Stimulated activated CD4-positive, alpha-beta T cell treated with anti-CD3 and anti-CD28 coated beads, Interleukin-15, amount 100 ng/mL, for 48 hours (primary cell): Measurements from ENCODE around the gene KIF12.

Experiments used
- DNase-seq, 2 donors: peaks; one replicate each; pipeline ENCODE4 v3.0.0-alpha.2; 2020; ENCODE audit warnings: low read depth in 2 of 2

The KIF12 gene

GRCh38 chr9:114065304-114065703 is 33.8 kb downstream of the KIF12 start:
- no peak for DNase-seq

DNA sequence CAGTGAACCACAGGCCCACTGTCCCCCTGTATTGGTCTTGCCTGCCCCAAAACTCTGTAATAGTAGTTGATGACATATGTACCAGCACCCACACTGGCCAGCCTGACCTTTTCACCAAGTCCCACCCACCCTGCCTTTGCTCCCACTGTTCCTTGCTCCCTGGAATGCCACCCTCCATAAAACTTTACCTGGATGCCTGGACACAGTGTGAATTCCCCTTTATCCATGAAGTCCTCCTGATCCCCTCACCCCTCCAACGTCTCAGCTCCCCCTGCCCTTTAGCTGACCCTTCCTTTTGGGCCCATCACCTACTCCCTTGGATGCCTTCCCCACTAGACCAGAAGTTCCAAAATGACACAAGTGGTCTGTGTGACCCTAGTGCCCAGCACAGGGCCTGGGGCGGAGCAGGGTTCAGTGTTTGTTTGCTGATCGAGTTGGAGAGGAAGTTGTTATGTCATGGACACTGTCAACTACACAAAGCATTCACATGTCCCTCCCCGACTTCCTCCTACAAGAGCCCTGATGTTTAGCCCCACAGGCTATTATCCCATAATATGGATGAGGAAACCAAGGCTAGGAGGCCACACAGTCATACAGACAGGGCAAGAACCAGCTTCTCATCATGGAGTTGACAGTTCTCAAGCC is 37.1 kb downstream of the KIF12 start:
- DNase-seq: no peak

DNA sequence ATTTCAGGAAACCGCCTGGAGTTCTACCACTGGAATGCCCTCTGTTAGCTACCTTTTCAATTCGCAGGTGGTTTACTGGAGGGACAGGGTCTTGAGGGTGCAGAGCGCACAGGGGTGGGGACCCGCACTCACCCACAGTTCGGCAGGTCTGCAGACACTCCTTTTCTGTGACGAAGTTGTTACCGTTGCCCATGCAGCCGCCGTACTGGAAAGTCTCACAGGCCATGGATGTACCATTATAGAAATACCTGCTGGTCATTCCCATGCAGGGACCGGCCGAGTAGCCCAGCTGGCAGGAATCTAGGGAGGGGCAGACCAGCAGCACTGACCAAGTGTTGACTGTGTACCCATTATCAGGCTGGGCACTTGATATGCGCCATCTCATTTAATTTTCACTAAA is 37.8 kb downstream of the KIF12 start:
- no peak for DNase-seq

- DNase-seq: no peak
Measured at GRCh38 chr9:114060711-114061110, 38.4 kb downstream of the KIF12 start.

DNA sequence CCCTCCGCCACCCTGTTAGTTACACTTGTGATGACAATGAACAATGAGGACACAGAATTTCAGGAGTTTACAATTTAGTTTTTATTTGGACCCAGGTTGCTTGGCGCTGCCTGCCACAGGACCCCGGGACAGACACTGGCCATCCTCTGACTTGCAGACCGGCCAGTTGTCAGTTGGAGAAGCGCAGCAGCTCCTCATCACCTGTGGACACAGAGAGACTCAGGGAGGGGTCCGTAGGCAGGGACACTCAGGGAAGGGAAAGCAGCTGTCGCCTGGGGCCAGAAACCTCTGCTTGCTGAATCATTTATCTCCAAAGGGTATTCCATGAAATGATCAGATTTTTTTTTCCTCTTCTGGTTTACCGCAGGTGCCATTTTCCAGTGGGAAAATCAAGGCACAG is 39.0 kb downstream of the KIF12 start:
- no peak for DNase-seq

GRCh38 chr9:114059047-114059803 is 39.9 kb downstream of the KIF12 start:
- DNase-seq: no peak

- no peak for DNase-seq
Measured at GRCh38 chr9:114058688-114059046, 40.4 kb downstream of the KIF12 start.

GRCh38 chr9:114057161-114057885 is 41.8 kb downstream of the KIF12 start:
- DNase-seq: no peak

GRCh38 chr9:114056527-114056926 is 42.6 kb downstream of the KIF12 start:
- DNase-seq: no peak

GRCh38 chr9:114055894-114056293 is 43.2 kb downstream of the KIF12 start:
- no peak for DNase-seq

DNA sequence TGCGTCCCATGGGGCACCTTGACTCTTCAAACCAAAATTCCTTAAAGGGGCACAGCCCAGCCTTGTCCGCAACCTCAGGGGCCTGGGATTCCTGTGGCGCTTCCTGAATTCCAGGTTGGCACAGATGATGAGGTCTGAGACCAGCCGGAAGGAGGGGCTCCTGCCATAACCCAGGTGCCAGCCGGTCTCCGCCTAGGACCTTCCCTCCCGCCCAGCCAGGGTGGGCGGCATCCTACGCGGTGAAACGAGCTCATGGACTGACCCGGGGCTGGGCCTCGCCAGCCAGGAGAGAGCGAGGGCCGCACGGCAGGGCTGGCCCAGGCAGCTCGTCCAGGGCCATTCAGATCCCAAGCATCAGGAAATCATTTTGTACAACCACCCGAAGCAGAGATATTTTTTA is 44.0 kb downstream of the KIF12 start:
- DNase-seq: no peak

DNA sequence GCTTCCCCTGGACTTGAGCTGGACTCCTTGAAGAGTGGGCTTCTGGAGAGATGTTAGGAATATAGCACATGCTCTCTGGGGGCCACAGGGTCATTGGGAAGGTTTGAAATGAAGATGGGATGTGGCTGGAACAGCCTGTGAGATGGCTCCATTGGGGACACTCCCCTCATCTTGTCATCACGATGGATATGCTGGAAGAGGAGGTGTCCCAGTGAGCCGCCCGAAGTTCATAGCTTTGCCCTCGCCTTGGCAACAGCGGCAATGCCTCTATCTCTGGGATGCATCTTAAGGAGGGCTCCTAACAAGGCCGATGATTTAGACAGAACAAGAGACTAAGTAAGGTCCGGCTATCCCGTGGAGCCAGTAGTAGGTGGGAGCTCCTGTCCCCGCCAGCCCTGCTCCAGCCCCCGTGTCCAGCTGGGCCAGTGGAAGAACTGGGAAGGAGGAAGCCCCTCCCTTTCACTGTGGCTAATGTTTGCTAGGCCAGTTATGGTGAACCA is 44.9 kb downstream of the KIF12 start:
- no peak for DNase-seq

DNA sequence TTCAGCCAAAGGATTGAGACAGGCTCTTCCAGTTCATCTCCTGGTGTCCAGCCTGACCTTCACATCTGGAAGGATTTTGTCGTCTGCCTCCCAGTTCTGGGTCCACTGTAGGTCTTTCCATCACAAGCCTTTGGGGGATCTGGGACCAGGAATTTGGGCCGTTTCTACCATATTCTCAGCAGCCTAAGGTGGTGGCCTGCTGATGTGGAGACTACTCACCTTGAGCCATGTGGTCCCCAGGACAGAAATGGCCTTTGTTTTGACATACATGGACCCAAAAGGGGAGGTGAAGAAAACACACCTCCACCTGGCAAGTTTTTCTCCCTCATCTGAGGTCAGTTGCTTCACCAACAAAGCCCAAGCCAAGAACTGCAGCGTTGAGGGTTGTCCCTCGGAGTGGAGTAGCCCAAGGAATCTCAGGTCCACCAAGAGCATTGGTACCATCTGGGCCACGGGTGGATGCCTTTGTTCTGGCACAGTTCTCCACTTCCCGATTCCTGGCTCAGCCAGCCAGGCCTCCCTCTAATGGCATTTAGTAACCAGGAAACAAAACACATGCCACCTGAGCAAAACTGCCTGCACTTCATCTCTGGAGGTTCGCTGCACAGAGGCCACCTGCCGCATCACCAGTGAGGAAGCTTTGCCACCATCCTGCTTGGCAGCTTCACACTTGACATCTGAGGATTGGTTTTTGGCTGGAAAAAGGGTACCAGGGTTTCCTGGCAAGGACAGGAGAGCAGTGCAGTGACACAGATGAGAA is 45.7 kb downstream of the KIF12 start:
- no peak for DNase-seq

DNA sequence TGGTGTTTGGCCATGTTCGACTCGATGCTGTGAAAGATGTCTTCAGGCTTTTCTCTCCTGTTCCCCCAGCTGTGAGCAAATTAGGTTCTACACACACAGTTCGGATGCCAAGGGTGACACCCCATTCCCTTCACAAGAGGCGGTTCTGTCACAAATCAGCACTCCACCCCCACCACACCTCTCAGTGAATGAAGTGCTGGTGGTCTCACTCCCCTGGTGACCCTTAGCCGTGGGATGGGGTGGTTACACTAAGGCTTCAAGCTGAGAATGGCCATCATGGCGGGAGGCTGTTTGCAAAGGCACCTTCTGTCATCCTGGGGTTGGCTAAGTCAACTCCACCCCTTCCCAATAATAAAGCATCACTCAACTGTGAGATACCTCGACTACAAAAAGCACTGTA is 47.4 kb downstream of the KIF12 start:
- DNase-seq: no peak

DNA sequence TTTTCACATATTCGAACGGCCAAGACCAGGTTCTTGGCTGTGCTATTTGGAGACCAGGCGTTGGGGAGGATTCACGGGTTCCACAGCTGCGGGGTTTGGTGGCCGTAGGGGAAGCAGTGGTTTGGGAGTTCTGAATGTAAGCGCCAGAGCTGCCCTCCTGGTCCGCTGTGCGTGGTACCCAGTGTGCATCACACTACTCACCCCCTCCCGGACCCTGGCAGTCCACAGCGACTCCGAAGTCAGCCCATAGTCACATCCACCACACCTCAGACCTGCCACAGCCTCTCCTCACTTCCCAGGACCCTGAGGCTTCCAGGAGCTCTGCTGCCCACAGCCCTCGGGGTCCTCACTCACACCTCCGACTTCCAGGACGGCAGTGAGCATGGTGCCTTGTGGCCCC is 47.8 kb downstream of the KIF12 start:
- no peak for DNase-seq

- no peak for DNase-seq
Measured at GRCh38 chr9:114050646-114051045, 48.4 kb downstream of the KIF12 start.

- no peak for DNase-seq
Measured at GRCh38 chr9:114050226-114050568, 48.9 kb downstream of the KIF12 start.

DNA sequence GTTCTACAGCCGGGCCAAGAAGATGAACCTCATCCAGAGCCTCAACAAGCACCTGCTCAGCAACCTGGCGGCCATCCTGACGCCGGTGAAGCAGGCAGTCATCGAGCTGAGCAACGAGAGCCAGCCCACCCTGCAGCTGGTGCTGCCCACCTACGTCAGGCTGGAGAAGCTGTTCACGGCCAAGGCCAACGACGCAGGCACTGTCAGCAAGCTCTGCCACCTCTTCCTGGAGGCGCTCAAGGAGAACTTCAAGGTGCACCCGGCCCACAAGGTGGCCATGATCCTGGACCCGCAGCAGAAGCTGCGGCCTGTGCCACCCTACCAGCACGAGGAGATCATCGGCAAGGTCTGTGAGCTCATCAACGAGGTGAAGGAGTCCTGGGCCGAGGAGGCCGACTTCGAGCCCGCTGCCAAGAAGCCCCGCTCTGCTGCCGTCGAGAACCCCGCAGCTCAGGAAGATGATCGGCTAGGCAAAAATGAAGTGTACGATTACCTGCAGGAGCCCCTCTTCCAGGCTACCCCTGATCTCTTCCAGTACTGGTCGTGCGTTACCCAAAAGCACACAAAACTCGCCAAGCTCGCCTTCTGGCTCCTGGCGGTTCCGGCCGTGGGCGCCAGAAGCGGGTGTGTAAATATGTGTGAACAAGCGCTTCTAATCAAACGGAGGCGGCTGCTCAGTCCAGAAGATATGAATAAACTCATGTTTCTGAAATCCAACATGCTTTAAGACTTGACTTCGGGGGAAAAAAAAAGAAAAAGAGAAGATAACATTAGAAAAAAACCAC is 49.5 kb downstream of the KIF12 start:
- no peak for DNase-seq

DNA sequence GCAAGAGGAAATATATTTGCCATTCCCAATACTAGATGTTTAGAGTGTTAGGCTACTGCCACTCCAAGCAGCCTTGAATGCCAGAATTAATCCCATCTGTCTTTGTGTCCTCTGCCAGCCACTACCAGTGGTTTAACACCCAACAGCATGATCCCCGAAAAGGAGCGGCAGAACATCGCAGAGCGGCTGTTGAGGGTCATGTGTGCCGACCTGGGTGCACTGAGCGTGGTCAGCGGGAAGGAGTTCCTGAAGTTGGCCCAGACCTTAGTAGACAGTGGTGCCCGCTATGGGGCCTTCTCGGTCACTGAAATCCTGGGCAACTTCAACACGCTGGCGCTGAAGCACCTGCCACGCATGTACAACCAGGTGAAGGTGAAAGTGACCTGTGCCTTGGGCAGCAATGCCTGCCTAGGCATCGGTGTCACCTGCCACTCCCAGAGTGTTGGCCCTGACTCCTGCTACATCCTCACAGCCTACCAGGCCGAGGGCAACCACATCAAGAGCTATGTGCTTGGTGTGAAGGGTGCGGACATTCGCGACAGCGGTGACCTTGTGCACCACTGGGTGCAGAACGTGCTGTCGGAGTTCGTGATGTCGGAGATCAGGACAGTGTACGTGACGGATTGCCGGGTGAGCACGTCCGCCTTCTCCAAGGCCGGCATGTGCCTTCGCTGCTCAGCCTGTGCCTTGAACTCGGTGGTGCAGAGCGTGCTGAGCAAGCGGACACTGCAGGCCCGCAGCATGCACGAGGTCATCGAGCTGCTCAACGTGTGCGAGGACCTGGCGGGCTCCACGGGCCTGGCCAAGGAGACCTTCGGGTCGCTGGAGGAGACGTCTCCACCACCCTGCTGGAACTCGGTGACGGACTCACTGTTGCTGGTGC is 50.3 kb downstream of the KIF12 start:
- no peak for DNase-seq

DNA sequence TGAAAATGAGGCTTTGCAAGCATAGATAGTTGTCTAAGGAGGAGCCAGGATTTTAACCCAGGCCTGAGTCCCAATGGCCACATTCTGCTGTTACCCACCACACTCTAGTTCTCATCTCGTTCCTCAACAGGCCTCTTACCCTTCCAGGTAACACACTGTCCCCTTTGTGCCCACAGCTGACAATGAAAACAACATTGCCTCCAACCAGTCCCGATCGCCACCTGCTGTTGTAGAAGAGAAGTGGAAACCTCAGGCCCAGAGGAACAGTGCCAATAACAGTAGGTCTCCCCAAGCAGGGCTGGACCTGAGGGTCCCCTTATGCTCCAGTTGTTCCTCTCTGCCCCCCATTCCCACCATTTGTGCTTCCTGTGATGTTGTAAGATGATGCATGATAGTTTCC is 51.4 kb downstream of the KIF12 start:
- no peak for DNase-seq
